Liver (tissue), 3 donors: Measurements from ENCODE around the gene BOLA2B.

Experiments used
- HNF4A ChIP-seq, 2 donors: conservative IDR thresholded peaks; 2 replicates each; pipeline ENCODE4 v1.6.1; 2016; ENCODE audit warnings: antibody characterized with exemption in 2 of 2, mild to moderate bottlenecking in 2 of 2
- RAD21 ChIP-seq, 2 donors: IDR thresholded peaks; 2 replicates each; pipeline ENCODE4 v1.6.1; 2016; ENCODE audit warnings: antibody characterized with exemption in 2 of 2, mild to moderate bottlenecking in 2 of 2
- RXRA ChIP-seq, 2 donors: IDR thresholded peaks; 2 replicates each; pipeline ENCODE4 v1.6.1; 2017 to 2018; ENCODE audit warnings: antibody characterized with exemption in 2 of 2, mild to moderate bottlenecking in 1 of 2
- SP1 ChIP-seq: IDR thresholded peaks from 2 replicates; pipeline ENCODE4 v1.6.1; 2018; ENCODE audit warnings: antibody characterized with exemption, mild to moderate bottlenecking
- TAF1 ChIP-seq: conservative IDR thresholded peaks from 2 replicates; pipeline ENCODE4 v1.6.1; 2016; ENCODE audit warnings: antibody characterized with exemption, mild to moderate bottlenecking
- YY1 ChIP-seq: IDR thresholded peaks from 2 replicates; pipeline ENCODE4 v1.6.1; 2016; ENCODE audit warnings: antibody characterized with exemption, mild to moderate bottlenecking
- TF ChIP-seq, protein P1 (sequence below): fragments of 150-350 bp; IDR thresholded peaks from 2 replicates; pipeline ENCODE4 v1.5.1; 2017; ENCODE audit warnings: improper control_type of control experiment, low read depth, low read length; ENCODE audit not compliant: missing input control
- donor health status: healthy.
- donor health status: healthy.

DNA sequence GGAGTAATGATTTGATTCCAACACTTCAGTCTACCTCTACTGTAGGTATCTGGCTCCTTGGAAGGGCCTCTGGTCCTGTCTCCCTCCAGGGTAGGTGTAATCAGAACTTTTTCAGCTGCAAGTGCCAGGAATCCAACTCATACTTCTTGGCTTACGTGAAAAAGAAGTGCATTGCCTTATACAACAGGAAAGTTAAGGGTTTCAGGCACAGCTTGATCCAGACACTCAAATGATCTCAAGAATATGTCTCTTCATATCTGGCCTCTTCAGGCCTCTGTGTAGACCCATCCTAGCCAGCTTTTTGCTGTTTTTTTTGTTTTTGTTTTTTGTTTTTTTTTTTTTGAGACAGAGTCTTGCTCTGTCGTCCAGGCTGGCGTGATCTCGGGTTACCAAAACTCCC, 14.3 kb downstream of the BOLA2B start:
- TF ChIP-seq, protein P1, sequence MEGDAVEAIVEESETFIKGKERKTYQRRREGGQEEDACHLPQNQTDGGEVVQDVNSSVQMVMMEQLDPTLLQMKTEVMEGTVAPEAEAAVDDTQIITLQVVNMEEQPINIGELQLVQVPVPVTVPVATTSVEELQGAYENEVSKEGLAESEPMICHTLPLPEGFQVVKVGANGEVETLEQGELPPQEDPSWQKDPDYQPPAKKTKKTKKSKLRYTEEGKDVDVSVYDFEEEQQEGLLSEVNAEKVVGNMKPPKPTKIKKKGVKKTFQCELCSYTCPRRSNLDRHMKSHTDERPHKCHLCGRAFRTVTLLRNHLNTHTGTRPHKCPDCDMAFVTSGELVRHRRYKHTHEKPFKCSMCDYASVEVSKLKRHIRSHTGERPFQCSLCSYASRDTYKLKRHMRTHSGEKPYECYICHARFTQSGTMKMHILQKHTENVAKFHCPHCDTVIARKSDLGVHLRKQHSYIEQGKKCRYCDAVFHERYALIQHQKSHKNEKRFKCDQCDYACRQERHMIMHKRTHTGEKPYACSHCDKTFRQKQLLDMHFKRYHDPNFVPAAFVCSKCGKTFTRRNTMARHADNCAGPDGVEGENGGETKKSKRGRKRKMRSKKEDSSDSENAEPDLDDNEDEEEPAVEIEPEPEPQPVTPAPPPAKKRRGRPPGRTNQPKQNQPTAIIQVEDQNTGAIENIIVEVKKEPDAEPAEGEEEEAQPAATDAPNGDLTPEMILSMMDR: no peak
- no peak for TF ChIP-seq TAF1
- TF ChIP-seq HNF4A (conservative IDR thresholded peaks at IDR 0.05): no peak
- no peak for TF ChIP-seq SP1
- TF ChIP-seq RXRA (IDR thresholded peaks at IDR 0.05): no peak
- TF ChIP-seq RAD21 (IDR thresholded peaks at IDR 0.05): no peak
- TF ChIP-seq YY1: no peak
